ENCODE data around the gene PLA2G4E.

The PLA2G4E gene

GRCh38 chr15:42032376-42033213 is 11.8 kb upstream of the PLA2G4E start:
- no peak for DNase-seq
- in situ Hi-C loops (cut with MboI; ENCODE audit: low pct_unique_long_range_greater_than_20kb, low sequenced_read_pairs), result no loop called here

GRCh38 chr15:42031198-42031915 is 10.5 kb upstream of the PLA2G4E start:
- in situ Hi-C loops (cut with MboI; ENCODE audit: low pct_unique_long_range_greater_than_20kb, low sequenced_read_pairs), result no loop called here

GRCh38 chr15:42027521-42027920 is 6.7 kb upstream of the PLA2G4E start:
- no peak for DNase-seq
- in situ Hi-C loops (cut with MboI; ENCODE audit: low pct_unique_long_range_greater_than_20kb, low sequenced_read_pairs), result no loop called here

More at GRCh38 chr15:42031198-42031915, 10.5 kb upstream of the PLA2G4E start:
- no peak for DNase-seq

DNA sequence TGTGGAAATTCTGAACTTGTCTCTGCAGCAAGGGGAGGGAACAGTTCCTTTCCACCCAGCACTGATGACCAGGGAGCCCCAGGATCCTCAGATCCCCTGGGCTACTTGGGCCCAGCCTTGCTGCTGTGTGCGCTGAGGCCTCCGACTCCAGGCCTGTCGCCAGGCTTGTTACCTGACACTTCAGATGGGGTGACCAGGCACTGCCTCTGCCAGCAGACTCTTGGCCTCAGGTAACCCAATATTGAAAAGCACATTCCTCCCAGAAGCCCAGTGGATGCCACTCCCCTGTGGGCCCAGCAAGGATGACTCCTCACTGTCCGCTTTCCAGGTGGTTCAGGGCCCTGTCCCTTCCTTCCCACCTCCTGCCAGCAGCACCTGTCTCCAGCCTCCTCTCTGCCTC is 3.5 kb upstream of the PLA2G4E start:
- in situ Hi-C loops (cut with MboI; ENCODE audit: low pct_unique_long_range_greater_than_20kb, low sequenced_read_pairs), result no loop called here

GRCh38 chr15:42021593-42021992 is 751 bp upstream of the PLA2G4E start:
- in situ Hi-C loops (cut with MboI; ENCODE audit: low pct_unique_long_range_greater_than_20kb, low sequenced_read_pairs), result no loop called here
- no peak for DNase-seq

More for the DNA sequence above, 3.5 kb upstream of the PLA2G4E start:
- DNase-seq, result no peak

DNA sequence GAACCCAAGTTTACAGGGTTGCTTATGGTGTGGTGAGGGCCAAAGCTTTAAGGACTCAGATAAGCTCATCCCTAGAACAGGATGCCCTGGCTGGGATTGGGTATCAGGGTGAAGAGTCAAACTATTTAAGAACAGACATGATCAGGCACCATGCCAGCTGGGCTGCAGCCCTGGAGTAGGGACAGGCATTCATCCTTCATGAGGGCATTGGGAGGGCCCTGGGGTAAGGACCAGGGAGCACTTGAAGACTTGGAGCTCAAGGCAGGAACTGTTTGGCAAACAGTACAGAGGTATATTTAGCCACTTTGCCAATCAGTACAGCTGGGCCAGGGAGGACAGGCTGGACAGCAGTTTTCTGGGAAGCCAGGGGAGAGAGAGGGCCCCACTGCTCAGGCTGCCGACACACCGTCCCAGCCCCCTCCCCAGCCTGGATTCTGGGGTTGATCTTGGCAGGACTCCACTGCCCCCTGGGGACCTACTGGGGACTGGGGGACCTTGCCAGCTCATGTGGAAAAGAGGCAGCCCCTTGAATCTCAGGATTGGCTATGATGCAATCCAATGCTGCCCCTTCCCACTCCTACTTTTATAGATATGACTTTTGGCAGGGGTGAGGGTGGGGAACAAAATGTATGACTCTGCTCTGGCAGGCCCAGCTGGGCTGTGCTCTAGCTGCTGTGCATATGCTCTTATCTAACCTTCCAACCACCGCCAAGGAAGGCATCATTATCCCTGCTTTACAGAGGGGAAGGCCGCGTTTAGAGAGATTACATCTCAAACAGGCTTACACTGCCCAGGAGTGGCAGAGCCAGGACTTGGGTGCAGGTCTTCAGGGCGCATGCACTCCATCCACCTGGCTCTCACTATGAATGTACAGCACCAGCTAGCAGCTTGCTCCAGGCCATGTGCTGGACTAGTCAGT is 2.3 kb downstream of the PLA2G4E start:
- DNase-seq, result no peak
- in situ Hi-C loops (cut with MboI; ENCODE audit: low pct_unique_long_range_greater_than_20kb, low sequenced_read_pairs), result no loop called here

- in situ Hi-C loops (cut with MboI; ENCODE audit: low pct_unique_long_range_greater_than_20kb, low sequenced_read_pairs), result no loop called here
- no peak for DNase-seq
Measured at GRCh38 chr15:42016971-42017370, 3.9 kb downstream of the PLA2G4E start.

DNA sequence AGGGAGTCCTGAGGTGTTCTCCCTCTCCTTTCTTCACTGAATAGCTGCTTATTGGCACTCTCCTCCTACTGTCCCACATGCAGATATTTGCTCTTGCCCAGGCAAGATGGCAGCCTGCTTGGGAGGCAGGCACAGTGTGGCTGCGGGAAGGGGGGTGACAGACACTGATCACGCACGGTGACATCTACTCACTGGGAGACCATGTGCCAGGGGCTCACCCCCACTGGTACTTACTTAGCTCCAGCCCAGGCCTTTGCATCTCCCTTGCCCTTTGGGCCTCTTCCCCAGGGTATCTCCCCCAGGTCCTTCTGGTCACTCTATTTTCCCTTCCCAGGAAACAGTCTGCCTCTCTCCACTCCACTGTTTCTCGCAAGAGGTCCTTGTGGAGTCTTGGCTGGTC is 6.4 kb downstream of the PLA2G4E start:
- in situ Hi-C loops (cut with MboI; ENCODE audit: low pct_unique_long_range_greater_than_20kb, low sequenced_read_pairs), result no loop called here
- DNase-seq, result no peak

GRCh38 chr15:42012928-42013482 is 7.8 kb downstream of the PLA2G4E start:
- DNase-seq, result no peak
- in situ Hi-C loops (cut with MboI; ENCODE audit: low pct_unique_long_range_greater_than_20kb, low sequenced_read_pairs), result no loop called here

DNA sequence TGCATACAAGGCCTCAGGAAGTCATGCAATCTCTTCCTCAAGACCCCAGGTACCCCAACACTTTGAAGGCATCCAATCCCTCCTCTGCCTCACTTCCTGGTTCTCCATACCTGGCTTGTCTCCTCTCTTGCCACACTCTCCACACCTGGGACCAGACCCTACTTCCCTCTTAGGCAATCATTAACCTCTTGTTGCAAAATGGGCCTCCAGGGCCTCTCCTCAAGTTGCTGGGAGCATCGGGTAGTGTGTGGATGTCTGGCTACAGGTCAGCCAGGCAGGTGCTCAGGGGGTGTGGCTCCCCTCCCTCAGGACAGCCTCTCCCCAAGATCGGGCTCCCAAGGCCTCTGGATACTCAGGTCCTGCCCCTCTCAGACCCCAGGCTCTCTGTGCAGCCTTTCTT is 8.6 kb downstream of the PLA2G4E start:
- DNase-seq, result no peak
- in situ Hi-C loops (cut with MboI; ENCODE audit: low pct_unique_long_range_greater_than_20kb, low sequenced_read_pairs), result no loop called here

DNA sequence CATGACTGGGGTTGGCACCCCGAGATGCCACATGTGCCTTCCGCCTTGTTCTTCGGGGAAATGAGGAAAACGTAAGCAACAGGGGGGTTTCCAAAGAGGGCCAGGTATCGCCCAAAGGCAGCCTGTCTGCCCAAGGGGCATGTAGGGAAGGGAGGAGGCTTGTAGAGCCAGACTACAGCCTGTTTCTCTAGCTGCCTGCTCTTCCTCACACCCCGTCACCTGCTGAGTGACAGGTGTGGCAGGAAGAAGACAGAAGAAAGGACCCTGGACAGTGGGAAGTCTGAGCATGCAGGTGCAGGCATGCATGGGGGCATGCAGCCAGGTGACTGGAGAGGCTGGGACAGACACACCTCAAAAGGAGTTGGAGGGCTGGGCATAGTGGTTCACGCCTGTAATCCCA is 9.8 kb downstream of the PLA2G4E start:
- no peak for DNase-seq
- in situ Hi-C loops (cut with MboI; ENCODE audit: low pct_unique_long_range_greater_than_20kb, low sequenced_read_pairs), result no loop called here

GRCh38 chr15:42010434-42010833 is 10.4 kb downstream of the PLA2G4E start:
- DNase-seq, result no peak
- in situ Hi-C loops (cut with MboI; ENCODE audit: low pct_unique_long_range_greater_than_20kb, low sequenced_read_pairs), result no loop called here

DNA sequence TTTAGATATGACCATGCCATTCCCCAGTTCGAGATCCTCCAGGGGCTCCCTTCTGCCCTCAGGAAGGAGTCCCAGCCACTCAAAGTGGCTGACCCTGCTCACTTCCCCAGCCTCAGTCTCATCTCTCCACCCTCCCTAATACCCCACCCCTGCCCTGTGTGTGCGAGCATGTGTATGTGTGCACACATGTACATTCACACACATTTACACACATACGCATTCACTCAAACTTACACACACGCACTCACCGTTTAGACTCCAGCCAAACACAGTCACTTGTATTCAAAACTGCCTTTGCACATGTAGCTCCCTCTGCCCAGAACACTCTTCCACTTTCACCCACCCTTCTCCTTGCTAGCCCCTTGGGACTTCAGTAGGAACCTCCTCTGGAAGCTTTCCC is 11.4 kb downstream of the PLA2G4E start:
- in situ Hi-C loops (cut with MboI; ENCODE audit: low pct_unique_long_range_greater_than_20kb, low sequenced_read_pairs), result no loop called here
- DNase-seq, result no peak

GRCh38 chr15:42009022-42009421 is 11.8 kb downstream of the PLA2G4E start:
- DNase-seq, result no peak
- in situ Hi-C loops (cut with MboI; ENCODE audit: low pct_unique_long_range_greater_than_20kb, low sequenced_read_pairs), result no loop called here

GRCh38 chr15:42007386-42007785 is 13.5 kb downstream of the PLA2G4E start:
- in situ Hi-C loops (cut with MboI; ENCODE audit: low pct_unique_long_range_greater_than_20kb, low sequenced_read_pairs), result no loop called here
- no peak for DNase-seq

DNA sequence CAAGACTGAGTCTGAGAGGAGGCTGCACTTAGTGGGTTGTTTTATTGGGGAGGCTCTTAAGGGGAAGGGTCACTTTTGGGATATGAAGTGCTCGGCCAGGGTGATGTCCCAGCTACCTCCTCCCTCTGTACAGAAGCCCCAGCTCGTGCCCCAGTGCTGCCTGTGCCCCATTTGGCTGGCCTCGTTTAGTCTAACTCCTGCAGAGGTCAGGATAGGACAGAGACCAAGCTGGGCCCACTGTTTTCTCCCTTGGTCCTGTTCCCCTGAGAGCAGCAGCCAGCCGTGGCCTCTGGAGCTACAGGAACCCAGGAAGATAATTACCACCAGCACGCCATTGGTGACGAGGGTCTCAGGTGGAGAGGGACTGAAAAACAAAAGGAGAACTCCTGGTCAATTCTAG is 18.5 kb downstream of the PLA2G4E start:
- no peak for DNase-seq
- in situ Hi-C loops (cut with MboI; ENCODE audit: low pct_unique_long_range_greater_than_20kb, low sequenced_read_pairs), result no loop called here

DNA sequence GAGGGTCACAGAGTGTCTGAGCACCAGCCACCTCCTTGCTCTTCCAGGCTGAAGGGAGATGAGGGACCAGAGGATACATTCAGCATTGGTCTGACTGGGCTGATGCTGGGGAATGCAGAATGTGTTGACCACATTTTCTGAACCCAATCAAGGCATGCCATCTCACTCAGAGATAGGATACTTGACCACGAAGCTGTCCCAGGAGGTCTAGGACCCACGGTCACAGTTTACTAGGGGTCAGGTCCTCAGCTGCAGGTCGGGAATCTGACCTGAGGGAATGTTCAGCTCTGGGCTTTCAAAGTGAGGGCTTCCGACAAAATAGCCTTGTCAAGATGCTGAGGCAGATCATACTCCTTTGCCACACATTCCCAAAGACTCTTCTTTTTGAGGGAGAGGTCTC is 19.6 kb downstream of the PLA2G4E start:
- in situ Hi-C loops (cut with MboI; ENCODE audit: low pct_unique_long_range_greater_than_20kb, low sequenced_read_pairs), result no loop called here
- DNase-seq, result no peak

- no peak for DNase-seq
- in situ Hi-C loops (cut with MboI; ENCODE audit: low pct_unique_long_range_greater_than_20kb, low sequenced_read_pairs), result no loop called here
Measured at GRCh38 chr15:41999290-42000285, 21.3 kb downstream of the PLA2G4E start.
